NK-92 (cell line): ENCODE data around the gene PRKG1.

Source experiments
- DNase-seq: peaks from one replicate; lab custom pipeline; 2025; ENCODE audit not compliant: unreplicated experiment; lab: John Stamatoyannopoulos, UW

The PRKG1 gene

DNA sequence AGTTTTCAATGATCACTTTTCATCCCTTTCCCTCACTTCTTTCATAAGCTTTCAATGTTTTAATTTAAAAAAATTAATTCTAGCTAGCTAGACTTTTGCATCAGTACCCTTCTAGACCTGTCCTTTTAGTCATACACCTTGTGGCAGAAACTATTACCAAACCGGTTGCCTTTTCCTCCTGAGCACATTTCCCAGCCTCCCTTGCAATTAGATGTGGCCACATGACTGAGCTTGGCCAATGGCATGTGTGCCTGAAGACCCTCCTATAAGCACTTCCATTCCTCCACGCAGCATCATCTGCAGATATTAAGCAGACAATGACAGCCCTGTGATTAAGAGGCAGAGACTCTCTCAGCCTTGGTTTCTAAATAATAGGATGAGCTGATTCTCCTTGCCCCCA, 1252.1 kb downstream of the PRKG1 start:
- DNase-seq = no peak

DNA sequence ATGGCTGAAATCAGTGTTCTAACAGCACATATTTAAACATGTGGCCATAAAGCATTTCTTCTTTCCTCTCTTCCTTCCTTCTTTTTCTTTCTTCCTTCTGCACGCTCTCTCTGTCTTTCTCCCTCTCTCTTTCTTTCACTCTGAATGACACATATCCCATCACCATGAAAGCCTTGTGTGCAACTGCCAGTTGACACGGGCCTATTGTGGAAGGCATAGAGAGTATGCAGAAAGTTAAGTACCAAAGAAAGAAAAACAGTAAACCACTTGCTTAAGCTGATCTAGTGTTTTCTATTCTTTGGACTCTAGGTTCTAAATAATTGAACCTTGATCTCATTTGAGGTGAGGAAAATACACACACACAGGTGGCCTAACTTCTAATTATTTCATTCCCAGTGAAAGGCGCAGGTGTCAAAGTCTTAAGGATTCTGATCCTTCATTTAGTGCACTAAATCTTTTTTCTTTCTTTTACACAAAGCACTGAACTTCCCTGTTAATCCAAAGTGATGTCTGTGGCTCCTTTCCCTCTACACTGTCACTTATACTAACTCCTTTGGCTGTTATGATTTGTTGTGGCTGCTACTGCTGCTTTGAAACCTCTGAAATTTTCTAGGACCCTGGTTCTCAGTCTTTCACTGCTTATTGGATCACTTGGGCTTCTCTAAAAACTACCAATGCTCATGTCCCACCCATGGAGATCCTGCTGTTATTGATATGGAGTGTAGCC, 1257.5 kb downstream of the PRKG1 start:
- DNase-seq = no peak

DNA sequence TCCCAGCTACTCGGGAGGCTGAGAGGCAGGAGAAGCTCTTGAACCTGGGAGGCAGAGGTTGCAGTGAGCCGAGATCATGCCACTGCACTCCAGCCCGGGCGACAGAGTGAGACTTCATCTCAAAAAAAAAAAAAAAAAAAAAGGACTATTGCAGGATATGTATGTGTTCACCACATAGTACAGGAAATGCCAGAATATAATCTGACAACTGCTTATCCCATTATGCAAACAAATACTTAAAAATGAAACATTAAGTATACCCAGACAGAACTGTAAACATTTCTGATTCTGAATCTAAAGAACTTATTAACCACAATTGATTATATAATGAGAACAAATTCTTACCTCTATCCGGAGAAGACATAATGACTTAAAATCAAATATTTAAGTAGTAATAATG, 1258.5 kb downstream of the PRKG1 start:
- no peak for DNase-seq

DNA sequence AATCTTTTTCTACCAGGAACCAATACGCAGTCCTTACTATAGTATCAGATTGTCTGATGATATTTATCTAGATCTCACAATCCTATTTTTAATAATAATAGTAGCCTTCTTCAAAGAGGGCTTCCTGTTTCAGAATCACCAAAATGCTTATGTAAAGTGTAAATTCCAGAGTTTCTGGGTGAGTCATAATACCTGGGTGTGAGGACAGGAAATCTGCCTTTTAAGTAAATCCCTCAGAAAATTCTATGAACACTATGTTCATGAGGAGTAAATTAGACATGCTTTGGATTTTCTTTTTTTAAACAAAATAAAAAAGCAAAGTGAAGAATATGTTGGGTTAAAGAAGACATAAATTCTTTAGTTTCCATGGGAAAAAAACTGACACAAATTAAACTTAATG, 1260.3 kb downstream of the PRKG1 start:
- DNase-seq = no peak

DNA sequence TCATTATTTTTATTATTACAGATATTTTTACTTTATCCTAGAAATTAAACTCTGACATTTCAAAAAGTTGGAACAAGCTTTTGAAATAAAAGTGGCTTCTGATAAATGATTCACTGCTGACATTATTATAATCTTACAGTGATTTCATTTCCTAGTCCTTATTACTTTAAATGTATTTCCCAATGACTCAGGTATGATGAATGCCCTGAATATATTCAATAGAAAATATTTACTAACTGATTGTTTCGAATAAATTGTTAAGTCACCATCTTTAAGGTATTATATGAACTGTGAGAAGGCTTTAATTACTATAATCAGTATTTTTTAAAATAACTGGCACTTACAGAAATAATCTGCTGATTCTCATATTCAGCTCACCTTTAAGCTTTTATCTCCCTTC, 1261.4 kb downstream of the PRKG1 start:
- DNase-seq = no peak

DNA sequence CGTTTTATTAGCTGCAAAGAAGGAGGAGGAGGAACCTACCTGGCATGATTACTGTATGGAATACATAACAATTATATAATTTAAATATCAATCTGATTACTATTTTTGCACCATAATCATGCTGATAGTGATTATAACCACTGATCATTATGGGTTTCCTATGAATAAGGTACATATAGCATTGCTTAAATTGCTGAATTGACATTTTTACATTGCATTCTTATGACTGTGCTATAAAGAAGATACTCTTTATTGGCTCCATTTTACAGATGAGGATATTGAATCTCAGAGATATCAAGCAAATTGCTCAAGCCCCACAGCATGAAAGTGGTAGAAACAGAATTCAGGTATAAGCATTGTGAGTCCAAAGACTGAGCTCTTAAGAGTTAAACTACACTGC, 1262.9 kb downstream of the PRKG1 start:
- no peak for DNase-seq

DNA sequence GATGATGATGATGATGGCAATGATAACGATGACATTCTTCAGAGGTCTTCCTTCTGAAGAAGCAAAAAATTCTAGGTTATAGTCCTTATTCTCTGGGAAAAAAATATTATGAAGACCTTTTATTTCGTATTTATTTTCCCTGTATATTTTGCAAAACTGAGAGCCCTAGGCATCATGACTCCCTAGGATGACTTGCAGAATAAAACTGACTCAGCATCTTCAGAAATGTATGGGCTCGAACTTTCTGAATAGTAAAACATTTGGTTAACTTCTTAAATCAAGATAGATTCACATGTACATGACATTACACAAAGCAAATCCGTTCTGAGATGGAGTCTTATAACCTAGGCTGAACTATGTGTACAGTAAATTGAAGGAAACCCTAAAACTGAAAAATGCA, 1269.2 kb downstream of the PRKG1 start:
- no peak for DNase-seq

DNA sequence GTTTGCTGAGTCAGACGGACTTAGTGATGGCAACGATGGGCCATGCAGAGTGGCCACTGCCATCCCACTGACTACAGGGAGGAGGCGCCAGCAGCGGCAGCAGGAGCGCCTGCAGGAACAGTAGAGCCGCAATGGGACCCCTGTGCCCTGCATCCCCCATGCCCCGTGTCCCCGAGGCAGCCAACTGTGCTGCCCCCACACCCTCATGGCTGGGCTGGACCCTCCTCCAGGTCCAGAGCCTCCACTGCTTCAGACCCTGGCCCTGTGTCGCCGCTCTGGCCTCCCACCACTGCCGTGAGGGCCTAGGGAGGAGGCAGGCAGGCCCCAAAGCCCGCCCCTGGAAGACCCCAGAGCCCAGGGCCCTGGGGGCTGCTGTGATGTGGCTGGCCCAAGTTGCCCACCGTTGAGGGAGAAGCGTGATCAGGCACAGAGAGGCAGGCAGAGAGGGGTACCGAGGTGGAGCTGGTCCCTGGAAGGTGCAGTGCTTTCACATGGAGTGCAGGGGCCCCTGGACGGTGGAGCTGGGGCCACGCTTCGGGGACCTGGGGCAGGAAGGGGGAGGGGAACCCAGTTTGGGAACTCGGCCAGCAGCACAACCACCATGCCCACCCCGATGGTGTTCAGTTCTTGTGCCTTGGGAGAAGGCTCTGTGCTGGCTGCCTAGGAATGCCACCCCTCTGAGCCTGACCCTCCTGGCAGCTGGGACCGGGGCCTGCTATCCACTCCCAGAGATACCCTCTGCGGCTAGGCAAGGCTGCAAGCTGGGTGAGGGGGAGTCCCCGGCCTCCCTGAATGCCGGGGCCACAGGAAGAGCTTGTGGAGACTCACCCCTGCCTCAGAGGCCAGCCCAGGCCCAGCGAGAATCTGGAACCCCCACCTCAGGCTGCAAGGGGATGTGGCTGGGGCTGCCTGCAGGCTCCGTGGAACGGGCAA, 1272.4 kb downstream of the PRKG1 start:
- DNase-seq = no peak

DNA sequence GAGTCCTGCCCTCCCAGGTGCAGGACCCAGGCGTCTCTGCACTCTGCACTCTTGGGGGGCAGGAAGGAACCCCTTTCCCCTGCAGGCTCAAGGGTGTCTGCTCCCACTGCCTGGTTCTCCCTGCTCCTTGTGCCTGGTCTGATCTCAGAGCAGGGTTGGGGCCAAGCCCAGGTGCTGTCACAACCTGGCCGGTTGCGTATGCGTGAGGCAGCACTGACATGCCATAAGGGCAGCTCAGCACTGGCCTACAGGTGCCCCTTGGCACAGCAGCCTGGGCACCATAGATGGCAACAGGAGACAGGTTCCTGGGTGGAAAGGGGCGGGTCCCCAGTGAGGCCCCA, 1273.0 kb downstream of the PRKG1 start:
- no peak for DNase-seq
